HS-27A (cell line): ENCODE data around the gene PCDH15.

Source experiments
- DNase-seq: peaks from one replicate; pipeline ENCODE4 v3.0.0-alpha.2; 2012; ENCODE audit warnings: low read depth, missing footprints

The PCDH15 gene

DNA sequence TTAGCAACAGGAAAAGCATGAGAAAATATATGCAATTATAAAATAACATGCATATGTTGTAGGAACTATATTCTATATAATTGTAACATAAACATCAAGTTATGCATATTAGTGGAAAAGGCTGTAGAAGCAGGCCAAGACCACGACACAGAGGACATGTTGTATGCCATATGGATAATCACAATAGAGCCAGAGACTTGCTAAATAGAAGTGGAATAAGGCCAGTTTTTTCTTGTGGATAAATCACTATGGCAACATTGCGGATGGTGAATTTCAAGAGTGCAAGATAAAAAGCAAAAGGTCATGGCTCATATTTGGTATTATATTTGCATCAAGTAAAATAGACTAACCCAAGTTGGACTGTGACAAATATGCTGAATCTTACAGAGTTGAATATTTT is 93.0 kb downstream of the PCDH15 start:
- DNase-seq, result no peak

DNA sequence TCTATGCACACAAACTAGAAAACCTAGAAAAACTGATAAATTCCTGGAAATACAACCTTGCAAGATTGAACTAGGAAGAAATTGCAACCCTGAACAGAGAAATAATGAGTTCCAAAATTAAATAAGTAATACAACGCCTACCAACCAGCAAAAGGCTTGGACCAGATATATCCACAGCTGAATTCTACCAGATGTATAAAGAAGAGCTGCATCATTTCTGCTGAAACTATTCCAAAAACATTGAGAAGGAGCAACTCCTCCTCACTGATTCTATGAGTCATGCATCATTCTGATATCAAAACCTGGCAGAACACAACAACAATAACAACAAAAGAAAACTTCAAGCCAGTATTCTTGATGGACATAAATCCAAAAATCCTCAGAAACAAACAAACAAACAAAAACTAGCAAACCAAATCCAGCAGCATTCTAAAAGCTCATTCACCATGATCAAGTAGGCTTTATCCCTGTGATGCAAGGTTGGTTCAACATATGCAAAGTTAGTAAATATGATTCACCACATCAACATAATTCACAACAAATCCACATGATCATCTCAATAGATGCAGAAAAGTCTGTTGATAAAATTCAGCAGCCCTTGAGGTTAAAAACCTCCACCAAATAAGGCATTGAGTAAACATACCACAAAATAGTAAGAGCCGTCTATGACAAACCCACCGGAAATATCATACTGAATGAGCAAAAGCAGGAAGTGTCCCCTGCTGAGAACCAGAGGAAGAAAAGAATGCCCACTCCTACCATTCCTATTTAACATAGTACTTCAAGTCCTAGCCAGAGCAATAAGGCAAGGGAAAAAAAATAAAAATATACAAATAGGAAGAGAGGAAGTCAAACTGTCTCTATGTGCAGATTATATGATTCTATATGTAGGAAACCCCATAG is 98.2 kb downstream of the PCDH15 start:
- no peak for DNase-seq

GRCh38 chr10:54691331-54691730 is 109.7 kb downstream of the PCDH15 start:
- no peak for DNase-seq

DNA sequence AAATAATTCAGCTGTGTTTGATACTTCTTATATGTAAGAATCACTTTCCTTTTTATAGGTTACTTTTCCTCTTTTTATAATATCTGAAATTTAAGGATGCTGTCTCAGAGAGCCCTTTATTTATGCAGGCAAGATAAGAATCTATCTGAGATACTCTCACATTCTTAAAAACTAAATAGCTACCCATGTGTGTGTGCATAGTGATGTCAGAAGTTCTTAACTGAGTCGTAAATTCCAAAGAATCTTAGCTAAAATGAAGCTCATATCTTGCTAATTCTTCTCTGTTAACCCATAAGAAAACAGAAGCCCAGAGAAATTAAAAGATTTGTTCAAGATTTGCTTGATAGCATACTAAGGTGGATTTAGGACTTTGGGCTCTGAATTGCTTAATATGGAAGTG is 118.5 kb downstream of the PCDH15 start:
- no peak for DNase-seq

DNA sequence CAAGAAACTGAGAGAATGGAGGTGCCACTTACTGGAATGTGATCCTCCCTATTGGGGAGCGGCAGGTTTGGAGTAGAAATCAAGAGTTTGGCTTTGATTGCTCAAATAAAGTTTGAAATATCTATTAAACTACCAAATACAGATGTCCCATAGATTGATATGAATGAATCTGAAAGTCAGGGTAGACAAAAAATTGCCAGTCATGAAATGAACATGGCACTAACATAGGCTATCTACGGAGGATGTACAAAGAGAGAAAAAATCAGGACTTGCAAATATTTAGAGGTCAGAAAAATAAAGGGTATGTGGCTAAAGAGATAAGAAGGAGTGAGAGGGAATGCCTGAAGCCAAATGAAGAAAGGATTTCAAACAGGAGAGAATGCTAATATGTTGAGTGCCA is 119.9 kb downstream of the PCDH15 start:
- DNase-seq, result no peak

DNA sequence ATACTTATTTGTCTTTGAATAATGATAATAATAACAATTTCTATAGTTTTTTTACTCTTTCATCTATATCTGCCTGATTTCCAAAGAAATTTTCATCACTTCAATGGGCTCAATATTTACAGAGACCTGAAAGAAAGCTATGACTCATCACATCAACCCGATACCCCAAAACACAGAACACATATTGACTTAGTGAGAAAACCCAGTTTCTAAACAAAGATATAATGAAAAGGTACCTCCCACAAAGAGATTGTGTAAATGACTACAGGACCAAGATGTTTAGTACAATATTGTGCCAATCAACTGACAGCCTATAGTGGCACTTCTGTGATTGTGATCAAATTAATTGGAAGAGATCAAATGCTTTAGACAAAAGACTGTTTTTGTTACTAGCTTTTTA is 133.9 kb downstream of the PCDH15 start:
- DNase-seq, result no peak

GRCh38 chr10:54666192-54666591 is 134.8 kb downstream of the PCDH15 start:
- no peak for DNase-seq

DNA sequence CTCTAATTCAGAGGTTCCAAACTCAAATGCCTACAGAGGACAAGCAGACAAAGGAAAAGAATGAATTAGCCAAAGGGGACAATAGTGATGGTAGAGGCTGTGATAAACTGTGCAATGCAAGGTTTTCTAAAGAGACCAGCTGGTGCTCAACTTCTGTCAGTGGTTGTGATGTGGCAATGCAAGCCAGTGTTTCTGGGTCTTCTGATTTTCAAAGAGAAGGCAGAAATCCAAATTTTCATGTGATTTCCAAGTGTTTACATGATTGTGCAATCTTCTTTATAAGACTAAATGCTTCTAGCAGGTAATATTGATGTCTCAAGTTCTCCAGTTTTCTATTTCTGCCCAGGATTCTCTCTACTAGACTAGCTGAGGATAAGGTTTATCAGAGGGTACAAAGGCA is 135.9 kb downstream of the PCDH15 start:
- no peak for DNase-seq

DNA sequence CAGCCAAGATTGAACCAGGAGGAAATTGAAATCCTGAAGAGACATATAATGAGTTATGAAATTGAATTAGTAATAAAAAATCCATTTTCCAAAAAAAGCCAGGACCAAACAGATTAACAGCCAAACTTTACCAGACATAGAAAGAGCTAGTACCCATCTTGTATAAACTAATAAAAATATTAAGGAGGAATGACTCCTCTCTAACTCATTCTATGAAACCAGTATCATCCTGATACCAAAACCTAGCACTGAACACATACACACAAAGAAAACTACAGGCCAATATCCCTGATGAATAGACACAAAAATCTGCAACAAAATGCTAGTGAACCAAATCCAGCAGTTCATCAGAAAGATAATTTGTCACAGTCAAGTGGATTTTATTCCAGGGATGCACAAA is 140.6 kb downstream of the PCDH15 start:
- DNase-seq, result no peak

DNA sequence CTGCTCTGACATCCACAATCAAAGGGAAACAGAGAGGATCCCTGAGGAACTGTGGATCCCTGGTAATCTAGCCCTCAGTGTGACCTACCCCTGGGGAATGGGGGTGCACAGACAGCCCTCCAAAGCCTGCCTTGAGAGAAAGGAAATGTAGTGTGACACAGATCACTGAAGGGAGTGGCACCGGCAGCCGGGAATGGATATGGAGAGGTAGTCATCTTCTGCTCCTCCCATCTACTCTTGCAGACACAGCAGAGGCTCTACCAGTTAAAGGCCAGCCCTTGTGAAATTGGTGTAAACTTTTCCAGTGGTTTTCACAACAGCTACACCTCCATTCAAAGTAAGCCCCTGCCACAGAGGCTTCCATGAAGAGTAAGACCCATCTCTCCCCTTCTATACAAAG is 144.4 kb downstream of the PCDH15 start:
- no peak for DNase-seq

- no peak for DNase-seq
These were observed 147.5 kb downstream of the PCDH15 start for GRCh38 chr10:54653518-54653917.

DNA sequence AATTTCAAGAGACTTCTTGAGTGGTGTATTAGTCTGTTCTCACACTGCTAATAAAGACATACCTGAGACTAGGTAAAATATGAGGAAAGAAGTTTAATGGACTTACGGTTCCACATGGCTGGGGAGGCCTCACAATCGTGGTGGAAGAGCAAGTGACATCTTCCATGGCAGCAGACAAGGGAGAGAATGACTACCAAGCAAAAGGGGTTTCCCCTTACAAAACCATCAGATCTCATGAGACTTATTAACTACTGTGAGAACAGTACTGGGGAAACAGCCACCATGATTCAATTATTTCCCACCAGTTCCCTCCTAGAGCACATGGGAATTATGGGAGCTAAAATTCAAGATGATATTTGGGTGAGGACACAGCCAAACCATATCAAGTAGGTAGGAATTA is 150.5 kb downstream of the PCDH15 start:
- DNase-seq, result no peak

- no peak for DNase-seq
These were observed 179.0 kb downstream of the PCDH15 start for GRCh38 chr10:54622017-54622416.

GRCh38 chr10:54620352-54620751 is 180.7 kb downstream of the PCDH15 start:
- DNase-seq, result no peak

DNA sequence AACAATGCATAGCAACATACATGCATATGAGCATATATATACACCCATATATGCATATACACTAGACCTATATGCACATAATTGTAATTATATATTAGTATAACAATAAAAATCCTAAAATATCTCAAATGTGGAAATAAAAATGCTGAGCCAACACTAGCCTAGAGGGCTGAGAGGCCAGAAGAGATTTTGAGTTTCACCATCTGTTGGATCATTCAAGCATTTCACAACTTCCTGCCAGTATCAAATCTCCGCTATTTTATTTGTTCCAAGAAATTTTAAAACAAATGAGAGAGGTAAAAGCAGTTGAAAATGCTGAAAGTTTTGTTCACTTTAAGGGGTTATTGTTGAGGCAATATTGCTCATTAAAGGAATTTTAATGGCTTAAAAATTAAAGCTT is 187.0 kb downstream of the PCDH15 start:
- DNase-seq, result no peak

DNA sequence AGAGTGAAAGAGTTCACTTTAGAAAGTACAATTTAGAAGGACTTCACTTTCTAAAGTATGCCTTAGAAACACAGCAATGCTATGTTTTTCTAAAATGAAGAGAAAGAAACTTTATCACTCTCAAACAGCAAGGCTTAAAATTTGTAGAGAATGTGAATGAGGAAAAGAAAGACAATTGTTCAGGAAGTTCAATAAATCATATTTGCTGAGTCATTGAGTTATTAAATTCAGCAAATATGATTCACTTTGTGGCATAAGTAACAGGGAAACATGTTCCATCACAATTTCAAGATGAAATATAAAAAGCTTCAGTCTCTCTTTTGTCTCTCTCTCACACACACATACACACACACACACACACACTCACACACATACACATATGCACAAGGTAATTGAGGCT is 187.9 kb downstream of the PCDH15 start:
- no peak for DNase-seq

DNA sequence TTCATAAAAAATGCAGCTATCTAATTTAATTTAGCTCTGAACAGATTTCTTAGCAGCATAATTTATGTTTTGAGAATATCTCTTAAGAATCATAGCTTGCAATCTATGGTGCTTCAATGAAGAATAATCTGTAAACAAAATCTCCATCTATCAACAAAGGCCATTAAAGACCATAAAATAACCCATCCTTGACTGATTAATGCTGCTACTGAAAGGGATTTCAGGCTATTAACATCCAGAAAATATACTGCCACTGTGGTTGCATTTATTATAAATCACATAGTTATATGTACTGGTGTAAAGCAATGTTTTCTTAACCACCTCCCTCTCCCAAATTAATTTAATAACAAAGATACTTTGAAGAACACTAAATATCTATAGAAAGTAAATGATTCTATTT is 191.6 kb downstream of the PCDH15 start:
- DNase-seq, result no peak

DNA sequence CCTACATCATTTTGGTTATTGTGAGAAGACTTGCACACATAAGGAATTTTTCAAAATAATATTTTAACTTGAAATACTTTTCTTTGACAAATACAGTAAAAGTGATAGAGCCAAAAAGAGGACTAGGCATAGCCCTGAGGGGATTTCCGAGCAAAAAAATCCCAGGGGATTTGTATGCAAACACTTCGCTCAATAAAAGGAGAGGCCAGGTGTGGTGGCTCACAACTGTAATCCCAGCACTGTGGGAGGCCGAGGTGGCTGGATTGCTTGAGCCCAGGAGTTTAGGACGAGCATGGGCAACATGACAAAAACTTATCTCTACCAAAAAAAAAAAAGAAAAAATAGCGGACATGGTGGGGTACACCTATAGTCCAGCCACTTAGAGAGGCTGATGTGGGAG is 193.0 kb downstream of the PCDH15 start:
- DNase-seq, result no peak

DNA sequence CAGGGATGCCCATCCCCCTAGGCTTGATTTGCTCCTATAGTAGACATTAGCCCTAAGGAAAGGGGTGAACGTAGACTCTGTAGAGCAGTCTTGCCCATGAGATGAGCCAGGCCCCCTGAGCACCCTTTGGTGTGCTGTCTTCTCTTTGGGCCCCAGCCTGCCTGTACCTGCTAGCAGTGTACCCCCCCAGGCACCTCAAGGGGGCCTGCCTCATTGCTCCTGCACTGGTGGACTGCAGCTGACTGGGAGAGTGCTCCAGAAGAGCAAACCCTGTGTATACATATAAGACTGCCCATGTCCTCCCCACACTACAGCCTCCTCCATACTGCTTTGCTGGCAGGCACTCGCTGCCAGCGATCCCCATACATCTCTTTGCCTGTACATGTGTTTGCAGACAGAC is 206.7 kb downstream of the PCDH15 start:
- no peak for DNase-seq

- DNase-seq, result no peak
These were observed 213.1 kb downstream of the PCDH15 start for GRCh38 chr10:54587971-54588370.

GRCh38 chr10:54585572-54585971 is 215.5 kb downstream of the PCDH15 start:
- DNase-seq, result no peak

- DNase-seq, result no peak
These were observed 223.3 kb downstream of the PCDH15 start for GRCh38 chr10:54577682-54578081.

DNA sequence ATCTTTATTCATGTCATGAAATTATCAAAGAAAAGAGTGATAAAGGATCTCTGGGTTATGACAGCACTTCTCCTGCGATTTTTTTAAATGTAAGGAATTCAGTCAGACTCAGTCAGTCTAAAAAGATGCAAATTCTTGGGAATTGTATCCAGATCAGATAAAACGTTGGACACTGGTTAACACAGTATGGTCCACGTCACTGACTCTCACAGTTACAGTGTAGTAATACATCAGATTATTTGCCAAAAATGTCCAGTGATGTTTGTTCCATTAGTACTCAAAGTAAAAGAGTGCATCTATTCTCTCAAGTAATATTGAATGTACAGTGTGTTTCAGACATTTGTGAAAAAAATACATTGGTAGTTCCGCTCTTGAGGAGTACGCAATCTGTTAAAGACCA is 224.5 kb downstream of the PCDH15 start:
- no peak for DNase-seq

- DNase-seq, result no peak
These were observed 241.5 kb downstream of the PCDH15 start for GRCh38 chr10:54559498-54559897.
